ENCODE data around the gene ZNF20. TPM values are rescaled to one million over a fixed set of nuclear protein-coding genes. Genes with fewer than 3 reads are reported as not detected.

The ZNF20 gene
- total RNA-seq, 1 experiment from 2014 or later = 8.6 TPM

DNA sequence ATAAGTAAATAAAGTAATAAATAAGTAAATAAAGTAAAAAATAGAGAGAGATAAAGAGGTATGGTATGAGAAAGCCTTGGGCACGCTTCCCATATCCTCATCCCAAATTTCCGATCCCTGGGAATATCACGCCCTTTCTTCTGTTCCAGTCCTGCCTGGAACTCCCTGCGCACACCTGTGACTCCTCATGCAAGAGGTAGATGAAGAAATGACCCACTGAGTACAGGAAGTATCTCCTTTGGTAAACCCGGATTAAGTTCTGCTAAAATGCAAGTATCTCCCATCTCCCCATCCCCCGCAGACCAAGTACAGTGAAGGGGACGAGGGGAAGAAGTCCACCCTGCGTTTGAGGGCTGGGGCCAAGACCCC lies 22.3 kb upstream of the ZNF20 start:
- H3K27ac ChIP-seq = no peak overlapping the region
- peak overlapping the region; percentile 91 for H2AFZ ChIP-seq
- peaks cover 9% of the 10 kb centered on the region; the same call in 1 of the 2 replicates for H3F3A ChIP-seq (ENCODE audit: insufficient read depth, low read depth)
- peak overlapping the region; percentile 82 for H3K4me3 ChIP-seq
- no peaks in the 10 kb centered on the region for H3K36me3 ChIP-seq (ENCODE audit: low read depth)
- ChIA-PET CTCF (no interaction called here), POLR2A (ENCODE audit: unreplicated experiment) (no interaction called here)
- no peaks in the 10 kb centered on the region for H3K9me3 ChIP-seq (ENCODE audit: insufficient read depth, low read depth)
- peaks cover 36% of the 10 kb centered on the region for H3K79me2 ChIP-seq (ENCODE audit: low read depth)
- intact Hi-C loops (cut with micrococcal nuclease; ENCODE audit: unreplicated experiment) = no loop called here
- no TSS peak for BruUV-seq (replicated peaks)
- DNase-seq = no peak
- TF ChIP-seq CTCF (conservative IDR thresholded peaks at IDR 0.05) (no peak), EZH2 (IDR thresholded peaks at IDR 0.05; ENCODE audit: low read depth) (no peak)
- peaks cover 12% of the 10 kb centered on the region for H3K4me1 ChIP-seq (replicated peaks; ENCODE audit: insufficient read depth)
- peak overlapping the region; percentile 90 for H3K4me2 ChIP-seq
- no peaks in the 10 kb centered on the region for H3K27me3 ChIP-seq (ENCODE audit: insufficient read depth, low read depth)
- H4K20me1 ChIP-seq (ENCODE audit: insufficient read depth) = no peaks in the 10 kb centered on the region
- no peaks in the 10 kb centered on the region for H3K9me2 ChIP-seq (ENCODE audit: insufficient read depth)

GRCh38 chr19:12159773-12160414 lies 19.7 kb upstream of the ZNF20 start:
- H4K20me1 ChIP-seq (ENCODE audit: insufficient read depth) = no peaks in the 10 kb centered on the region
- no peak overlapping the region for H3K27ac ChIP-seq
- no peaks in the 10 kb centered on the region for H3K27me3 ChIP-seq (ENCODE audit: insufficient read depth, low read depth)
- no peak overlapping the region for H3K4me3 ChIP-seq
- peaks cover 17% of the 10 kb centered on the region for H3K4me1 ChIP-seq (replicated peaks; ENCODE audit: insufficient read depth)
- H2AFZ ChIP-seq = no peak overlapping the region
- ChIA-PET CTCF (no interaction called here), POLR2A (ENCODE audit: unreplicated experiment) (no interaction called here)
- no peak for DNase-seq
- H3K9me3 ChIP-seq (ENCODE audit: insufficient read depth, low read depth) = no peaks in the 10 kb centered on the region
- peaks cover 15% of the 10 kb centered on the region for H3K79me2 ChIP-seq (ENCODE audit: low read depth)
- H3K36me3 ChIP-seq (ENCODE audit: low read depth) = no peaks in the 10 kb centered on the region; the same call in 1 of the 2 replicates
- peaks cover 9% of the 10 kb centered on the region; the same call in 1 of the 2 replicates for H3F3A ChIP-seq (ENCODE audit: insufficient read depth, low read depth)
- H3K9me2 ChIP-seq (ENCODE audit: insufficient read depth) = no peaks in the 10 kb centered on the region
- no TSS peak for BruUV-seq (replicated peaks)
- no peak overlapping the region for H3K4me2 ChIP-seq
- intact Hi-C loops (cut with micrococcal nuclease; ENCODE audit: unreplicated experiment) = no loop called here
- TF ChIP-seq CTCF (conservative IDR thresholded peaks at IDR 0.05) = no peak
- TF ChIP-seq EZH2 (IDR thresholded peaks at IDR 0.05; ENCODE audit: low read depth) = no peak

DNA sequence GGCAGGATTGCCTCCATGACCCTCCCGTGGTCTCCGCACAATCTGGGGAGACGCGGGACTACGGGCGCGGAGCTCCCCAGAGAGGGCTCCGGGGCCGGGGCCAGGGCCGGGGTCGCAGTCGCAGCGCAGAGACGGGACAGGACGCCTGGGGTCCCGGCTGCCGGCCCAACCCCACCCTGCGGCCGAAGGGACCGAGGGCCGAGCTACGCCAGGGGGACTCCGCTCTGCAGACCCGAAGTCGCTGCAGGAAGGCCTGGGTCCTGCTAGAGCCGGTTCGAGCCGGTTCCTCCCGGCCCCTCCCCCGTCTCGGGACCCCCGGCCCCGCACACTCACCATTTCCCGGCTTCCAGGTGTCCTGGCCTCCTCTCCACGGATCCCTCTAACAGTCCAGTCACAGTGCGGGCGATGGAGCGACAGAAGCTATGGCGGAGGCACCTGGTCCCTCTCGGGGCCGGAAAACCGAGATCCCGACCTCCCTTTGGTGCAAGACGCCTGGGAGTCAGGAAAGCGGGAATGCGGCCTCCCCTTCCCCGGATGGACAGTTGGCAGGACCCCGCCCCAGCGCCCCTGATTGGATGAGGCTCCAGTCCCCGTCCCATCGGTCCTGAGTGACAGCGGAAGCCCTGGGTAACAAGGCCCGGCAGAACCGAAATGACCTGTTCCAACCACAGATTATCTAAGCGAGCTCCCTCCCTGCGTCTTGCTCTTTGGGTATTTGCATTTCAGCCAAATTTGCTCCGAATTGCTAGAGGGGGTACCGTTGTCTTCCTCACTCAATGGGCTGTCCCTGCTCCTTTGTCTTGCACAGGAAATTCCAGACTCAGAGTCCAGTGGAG lies 16.3 kb upstream of the ZNF20 start, which contains the start of gene ZNF625:
Gene ZNF625, minus strand, starts transcription at position 512 of the 836 bp plus-strand sequence. Its CDS starts 176 bp downstream, at position 336.
- H3K27ac ChIP-seq = no peak within 1 kb of the TSS
- ChIA-PET POLR2A (ENCODE audit: unreplicated experiment) (interaction anchor here (0.6 kb wide), 1 partner anchor 455 kb away, joined by 6 read pairs; the partner anchor contains the start of gene ZNF791), CTCF (no interaction called here)
- no TSS peak for BruUV-seq (replicated peaks)
- intact Hi-C loops (cut with micrococcal nuclease; ENCODE audit: unreplicated experiment) = no loop called here
- no peak for TF ChIP-seq CTCF (conservative IDR thresholded peaks at IDR 0.05)
- TF ChIP-seq EZH2 (IDR thresholded peaks at IDR 0.05; ENCODE audit: low read depth) = no peak
- H3F3A ChIP-seq (ENCODE audit: insufficient read depth, low read depth) = no peaks in the 10 kb centered on the region
- H4K20me1 ChIP-seq (ENCODE audit: insufficient read depth) = no peaks in the 10 kb centered on the region
- H3K4me2 ChIP-seq = peak within 1 kb of the TSS; percentile 86
- H3K4me3 ChIP-seq = peak within 1 kb of the TSS; percentile 63
- no peaks in the 10 kb centered on the region for H3K9me3 ChIP-seq (ENCODE audit: insufficient read depth, low read depth)
- 0 out of 2 replicates have a peak, but pooled peaks cover 4% of the 10 kb centered on the region for H3K79me2 ChIP-seq (ENCODE audit: low read depth)
- H2AFZ ChIP-seq = peak within 1 kb of the TSS; percentile 82
- no peaks in the 10 kb centered on the region for H3K9me2 ChIP-seq (ENCODE audit: insufficient read depth)
- peaks cover 5% of the 10 kb centered on the region; the same call in 1 of the 2 replicates for H3K4me1 ChIP-seq (replicated peaks; ENCODE audit: insufficient read depth)
- DNase-seq = peak; percentile 71 to 81
- H3K27me3 ChIP-seq (ENCODE audit: insufficient read depth, low read depth) = no peaks in the 10 kb centered on the region
- H3K36me3 ChIP-seq (ENCODE audit: low read depth) = peaks cover 3% of the 10 kb centered on the region; the same call in 1 of the 2 replicates

All from PC-9 (cell line).